Measurements from ENCODE around the gene TBC1D22A.

- no peak for TF ChIP-seq POLR2A (IDR thresholded peaks at IDR 0.05)
- TF ChIP-seq CTCF (IDR thresholded peaks at IDR 0.05 in 4 of 5, conservative IDR thresholded peaks at IDR 0.05 in 1 of 5): no peak
Measured at GRCh38 chr22:47008208-47008885, 245.9 kb downstream of the TBC1D22A start.

Data from gastrocnemius medialis (tissue), 4 donors.